ENCODE data around the gene SLC44A4.
"Not testable (repeated sequence)": the region's sequence is repeated elsewhere in the genome, so short reads cannot be mapped to it uniquely, and the experiment has no call there.

The SLC44A4 gene

DNA sequence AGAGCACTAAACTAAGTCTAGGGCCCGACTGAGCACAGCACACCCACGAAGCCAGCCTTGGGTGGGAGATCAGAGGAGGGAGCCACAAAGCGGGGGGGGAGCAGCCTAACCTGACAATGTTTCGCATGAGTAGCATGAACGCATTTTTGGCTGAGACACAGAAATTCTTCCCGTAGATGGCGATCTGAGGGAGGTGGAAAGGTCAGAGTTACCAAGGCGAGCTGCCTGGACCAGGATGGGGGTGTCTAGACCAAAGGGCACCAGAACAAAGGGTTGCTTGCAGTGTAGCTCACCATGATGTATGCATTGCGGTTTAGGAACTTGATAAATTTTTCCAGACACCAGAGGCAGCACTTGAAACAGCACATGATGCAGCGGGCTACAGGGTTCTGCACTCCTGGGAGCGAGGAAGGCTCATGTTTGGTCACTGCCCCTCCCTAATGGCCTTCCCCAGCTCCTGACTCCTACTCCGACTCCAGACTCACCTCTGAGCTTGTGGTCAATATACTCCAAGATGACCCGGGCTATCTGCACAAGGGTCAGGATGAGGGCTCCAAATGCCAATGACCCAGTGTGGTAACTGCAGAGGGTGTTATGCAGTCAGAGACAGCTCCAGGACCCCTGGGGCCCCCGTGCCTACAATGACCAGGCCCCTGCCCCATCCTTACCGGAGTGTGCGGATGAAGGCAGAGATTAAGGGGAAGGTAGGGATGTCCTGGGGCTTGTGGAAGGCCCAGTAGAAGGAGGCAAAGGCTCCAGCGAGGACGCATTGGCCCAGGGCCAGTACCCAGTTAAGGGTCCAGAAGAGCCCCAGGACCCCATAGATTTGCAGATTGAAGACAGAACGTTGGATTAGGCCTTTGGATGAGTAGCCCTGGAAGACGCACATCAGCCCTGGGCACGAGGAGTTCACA lies 13.3 kb downstream of the SLC44A4 start:
- H3K4me2 ChIP-seq (ENCODE audit: low read depth, low read length) = no peak overlapping the region
- no peak overlapping the region for H3K4me3 ChIP-seq (ENCODE audit: low read length)
- H2AFZ ChIP-seq (ENCODE audit: low read length) = no peak overlapping the region
- TF ChIP-seq EZH2 (optimal IDR thresholded peaks at IDR 0.05; ENCODE audit: low read depth, low read length) = no peak
- TF ChIP-seq, protein P1, sequence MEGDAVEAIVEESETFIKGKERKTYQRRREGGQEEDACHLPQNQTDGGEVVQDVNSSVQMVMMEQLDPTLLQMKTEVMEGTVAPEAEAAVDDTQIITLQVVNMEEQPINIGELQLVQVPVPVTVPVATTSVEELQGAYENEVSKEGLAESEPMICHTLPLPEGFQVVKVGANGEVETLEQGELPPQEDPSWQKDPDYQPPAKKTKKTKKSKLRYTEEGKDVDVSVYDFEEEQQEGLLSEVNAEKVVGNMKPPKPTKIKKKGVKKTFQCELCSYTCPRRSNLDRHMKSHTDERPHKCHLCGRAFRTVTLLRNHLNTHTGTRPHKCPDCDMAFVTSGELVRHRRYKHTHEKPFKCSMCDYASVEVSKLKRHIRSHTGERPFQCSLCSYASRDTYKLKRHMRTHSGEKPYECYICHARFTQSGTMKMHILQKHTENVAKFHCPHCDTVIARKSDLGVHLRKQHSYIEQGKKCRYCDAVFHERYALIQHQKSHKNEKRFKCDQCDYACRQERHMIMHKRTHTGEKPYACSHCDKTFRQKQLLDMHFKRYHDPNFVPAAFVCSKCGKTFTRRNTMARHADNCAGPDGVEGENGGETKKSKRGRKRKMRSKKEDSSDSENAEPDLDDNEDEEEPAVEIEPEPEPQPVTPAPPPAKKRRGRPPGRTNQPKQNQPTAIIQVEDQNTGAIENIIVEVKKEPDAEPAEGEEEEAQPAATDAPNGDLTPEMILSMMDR (IDR thresholded peaks at IDR 0.05; ENCODE audit: low read length) = no peak
- TF ChIP-seq EZH2phosphoT487 (IDR thresholded peaks at IDR 0.05; ENCODE audit: low read length) = no peak
- H3K9ac ChIP-seq (ENCODE audit: low read length) = no peak overlapping the region
- H3K36me3 ChIP-seq (replicated peaks; ENCODE audit: insufficient read depth, low read length) = no peaks in the 10 kb centered on the region
- peaks cover 15% of the 10 kb centered on the region for H3K27me3 ChIP-seq (replicated peaks; ENCODE audit: insufficient read depth, low read length)
- H3K9me3 ChIP-seq (replicated peaks; ENCODE audit: insufficient read depth, low read length) = no peaks in the 10 kb centered on the region
- DNase-seq = no peak
- H4K20me1 ChIP-seq (ENCODE audit: insufficient read depth, low read length) = no peaks in the 10 kb centered on the region
- peaks cover 12% of the 10 kb centered on the region for H3K79me2 ChIP-seq (ENCODE audit: low read length)
- H3K27ac ChIP-seq (ENCODE audit: low read length) = no peak overlapping the region
- peaks cover 11% of the 10 kb centered on the region for H3F3A ChIP-seq (ENCODE audit: insufficient read depth, low read length)
- no peaks in the 10 kb centered on the region for H3K9me2 ChIP-seq (replicated peaks; ENCODE audit: insufficient read depth, low read length)
- H3K4me1 ChIP-seq (ENCODE audit: low read length) = peaks cover 5% of the 10 kb centered on the region

DNA sequence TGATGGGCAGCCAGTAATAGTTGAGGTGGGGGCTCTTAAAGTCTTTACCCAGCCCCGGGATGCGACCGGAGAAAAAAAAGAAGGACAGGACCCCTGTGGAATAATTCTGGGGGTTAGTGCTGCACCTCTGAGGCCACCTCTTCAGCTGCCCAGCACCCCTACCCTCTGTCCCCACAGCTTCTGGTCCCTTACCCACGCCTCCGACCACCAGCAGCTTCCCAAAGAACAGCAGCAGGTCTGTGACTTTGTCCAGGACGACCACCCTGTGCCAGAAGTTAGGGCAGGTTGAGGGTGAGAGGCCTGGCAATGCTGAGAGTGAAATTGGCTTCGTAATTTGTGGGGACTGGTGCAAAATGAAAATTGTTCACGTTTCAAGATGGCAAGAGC lies 14.0 kb downstream of the SLC44A4 start:
- Histone ChIP-seq H2AFZ (ENCODE audit: low read length) (no peak overlapping the region), H3K4me2 (ENCODE audit: low read depth, low read length) (no peak overlapping the region), H3K4me1 (ENCODE audit: low read length) (peaks cover 5% of the 10 kb centered on the region), H3K79me2 (ENCODE audit: low read length) (peaks cover 12% of the 10 kb centered on the region), H3K4me3 (ENCODE audit: low read length) (no peak overlapping the region), H3K9me3 (replicated peaks; ENCODE audit: insufficient read depth, low read length) (no peaks in the 10 kb centered on the region), H3K9ac (ENCODE audit: low read length) (no peak overlapping the region), H3K27me3 (replicated peaks; ENCODE audit: insufficient read depth, low read length) (peaks cover 15% of the 10 kb centered on the region), H4K20me1 (ENCODE audit: insufficient read depth, low read length) (no peaks in the 10 kb centered on the region), H3K36me3 (replicated peaks; ENCODE audit: insufficient read depth, low read length) (no peaks in the 10 kb centered on the region), H3K27ac (ENCODE audit: low read length) (no peak overlapping the region), H3F3A (ENCODE audit: insufficient read depth, low read length) (peaks cover 11% of the 10 kb centered on the region), H3K9me2 (replicated peaks; ENCODE audit: insufficient read depth, low read length) (no peaks in the 10 kb centered on the region)
- no peak for DNase-seq
- TF ChIP-seq EZH2phosphoT487 (IDR thresholded peaks at IDR 0.05; ENCODE audit: low read length) = no peak
- TF ChIP-seq, protein P1 (IDR thresholded peaks at IDR 0.05; ENCODE audit: low read length) = no peak
- no peak for TF ChIP-seq EZH2 (optimal IDR thresholded peaks at IDR 0.05; ENCODE audit: low read depth, low read length)

DNA sequence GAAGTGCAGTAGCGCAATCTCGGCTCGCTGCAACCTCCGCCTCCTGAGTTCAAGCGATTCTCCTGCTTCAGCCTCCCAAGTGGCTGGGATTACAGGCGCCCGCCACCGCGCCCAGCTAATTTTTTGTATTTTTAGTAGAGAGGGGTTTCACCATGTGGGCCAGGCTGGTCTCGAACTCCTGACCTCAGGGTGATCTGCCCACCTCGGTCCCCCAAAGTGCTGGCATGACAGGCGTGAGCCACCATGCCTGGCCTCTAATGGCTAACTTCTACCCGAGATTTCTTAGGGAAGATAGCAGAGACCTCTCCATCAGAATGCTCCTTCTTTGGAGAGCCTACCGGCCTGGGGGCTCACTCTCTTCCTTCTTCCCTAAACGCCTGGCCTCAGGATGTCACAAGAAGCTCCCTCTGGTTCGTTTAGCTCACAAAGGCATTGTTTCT lies 14.7 kb downstream of the SLC44A4 start:
- Histone ChIP-seq H3K4me2 (ENCODE audit: low read depth, low read length) (peak overlapping the region; percentile 86; the same call in 1 of the 2 replicates), H3F3A (ENCODE audit: insufficient read depth, low read length) (peaks cover 11% of the 10 kb centered on the region), H3K27me3 (replicated peaks; ENCODE audit: insufficient read depth, low read length) (peaks cover 11% of the 10 kb centered on the region), H3K27ac (ENCODE audit: low read length) (peak overlapping the region; percentile 79; the same call in 1 of the 2 replicates), H3K79me2 (ENCODE audit: low read length) (peaks cover 12% of the 10 kb centered on the region), H3K4me3 (ENCODE audit: low read length) (peak overlapping the region; percentile 80), H2AFZ (ENCODE audit: low read length) (peak overlapping the region; percentile 99; the same call in 1 of the 2 replicates), H3K9ac (ENCODE audit: low read length) (peak overlapping the region; percentile 73; the same call in 1 of the 2 replicates)
- H3K4me1 ChIP-seq (ENCODE audit: low read length); DNase-seq; H3K36me3 ChIP-seq (replicated peaks; ENCODE audit: insufficient read depth, low read length); H4K20me1 ChIP-seq (ENCODE audit: insufficient read depth, low read length); H3K9me2 ChIP-seq (replicated peaks; ENCODE audit: insufficient read depth, low read length); H3K9me3 ChIP-seq (replicated peaks; ENCODE audit: insufficient read depth, low read length): not testable (repeated sequence)

All from MM.1S (cell line).